HepG2 (cell line): ENCODE results near the gene KCNG4. TPM values are rescaled to one million over a fixed set of nuclear protein-coding genes. Genes with fewer than 3 reads are reported as not detected.

Source experiments
- AGO2 ChIP-seq: fragments of 200-400 bp; formaldehyde crosslinking; optimal IDR thresholded peaks from 2 replicates; pipeline ENCODE3; 2017; ENCODE audit warnings: mild to moderate bottlenecking, low read depth, low read length, moderate library complexity
- EED ChIP-seq: sonication (generic); formaldehyde crosslinking; IDR thresholded peaks from 2 replicates; pipeline ENCODE4 v1.5.0; 2020; ENCODE audit warnings: mild to moderate bottlenecking, missing genetic modification reagents
- HNF4G ChIP-seq, 2 experiments: sonication (generic) in 1 of 2; formaldehyde crosslinking in 1 of 2; IDR thresholded peaks; 2 replicates each; pipeline versions ENCODE4 v1.4.0 to v1.6.1; 2011 to 2020; ENCODE audit warnings: borderline replicate concordance in 2 of 2, low read depth in 2 of 2, mild to moderate bottlenecking in 2 of 2, low read length in 1 of 2, missing genetic modification reagents in 1 of 2, moderate library complexity in 1 of 2
- HNRNPL ChIP-seq: fragments of 200-400 bp; formaldehyde crosslinking; IDR thresholded peaks from 2 replicates; pipeline ENCODE4 v1.6.1; 2017; ENCODE audit warnings: mild to moderate bottlenecking, low read depth, low read length
- HOXD1 ChIP-seq: sonication (generic); formaldehyde crosslinking; IDR thresholded peaks from 2 replicates; pipeline ENCODE4 v1.5.0; 2020; ENCODE audit warnings: missing genetic modification reagents
- NR2F1 ChIP-seq, 2 experiments: fragments of 450-650 bp in 1 of 2; formaldehyde crosslinking in 1 of 2; IDR thresholded peaks; 2 replicates each; pipeline versions ENCODE4 v1.5.0 to v1.6.1; 2016 to 2020; ENCODE audit warnings: mild to moderate bottlenecking in 1 of 2, missing compliant biosample characterization in 1 of 2, missing genetic modification reagents in 1 of 2, moderate library complexity in 1 of 2
- RXRA ChIP-seq: sonication (generic); formaldehyde crosslinking; IDR thresholded peaks from 2 replicates; pipeline ENCODE4 v1.5.1; 2020; ENCODE audit warnings: missing genetic modification reagents
- SIN3B ChIP-seq: fragments of 150-350 bp; IDR thresholded peaks from 2 replicates; pipeline ENCODE4 v1.6.1; 2014; ENCODE audit warnings: low read length
- ZC3H13 ChIP-seq: sonication (generic); formaldehyde crosslinking; IDR thresholded peaks from 2 replicates; pipeline ENCODE4 v1.8.1; 2023; ENCODE audit warnings: mild to moderate bottlenecking, missing genetic modification reagents, moderate library complexity
- ZNF598 ChIP-seq: sonication (generic); formaldehyde crosslinking; IDR thresholded peaks from 2 replicates; pipeline ENCODE4 v1.5.1; 2020; ENCODE audit warnings: mild to moderate bottlenecking, missing genetic modification reagents, borderline replicate concordance
- ZNF607 ChIP-seq: sonication (generic); formaldehyde crosslinking; IDR thresholded peaks from 2 replicates; pipeline ENCODE4 v1.5.1; 2020; ENCODE audit warnings: missing genetic modification reagents, mild to moderate bottlenecking, borderline replicate concordance
- ZNF737 ChIP-seq: sonication (generic); formaldehyde crosslinking; IDR thresholded peaks from 2 replicates; pipeline ENCODE4 v1.5.0; 2020; ENCODE audit warnings: missing genetic modification reagents, mild to moderate bottlenecking, borderline replicate concordance
- ZNF772 ChIP-seq: sonication (generic); formaldehyde crosslinking; IDR thresholded peaks from 2 replicates; pipeline ENCODE4 v1.5.0; 2020; ENCODE audit warnings: mild to moderate bottlenecking, missing genetic modification reagents
- polyA plus RNA-seq, 8 experiments: library from polyadenylated mRNA; depleted of rRNA in 3 of 8; stranded (reverse) in 7 of 8; unstranded in 1 of 8; fragments of >200 nt; fragmentation: Illumina TruSeq in 4 of 8; extraction: Trizol in 4 of 8; gene quantifications; 2 replicates each; pipeline versions ENCODE4 v1.2.1 to v1.2.3, GENCODE V29; 2011 to 2016; ENCODE audit warnings: low read depth in 4 of 8, missing spikeins in 1 of 8, mixed read lengths in 1 of 8; ENCODE audit not compliant: insufficient read depth in 1 of 8
- total RNA-seq, 5 experiments: library from RNA; depleted of rRNA; stranded (reverse); fragments of >200 nt; fragmentation: Illumina TruSeq; extraction: Trizol; gene quantifications; 2 replicates each; pipeline ENCODE4 v1.2.3, GENCODE V29; 2016; ENCODE audit warnings: low read depth in 1 of 5
- TF ChIP-seq, protein P1 (sequence below), 2 experiments: sonication (generic) in 1 of 2; formaldehyde crosslinking in 1 of 2; IDR thresholded peaks; 2 replicates each; pipeline versions ENCODE4 v1.4.0 to v1.6.1; 2018 to 2020; ENCODE audit warnings: missing genetic modification reagents in 2 of 2, borderline replicate concordance in 1 of 2, low read depth in 1 of 2, mild to moderate bottlenecking in 1 of 2, missing biosample characterization in 1 of 2
- TF ChIP-seq, protein P2 (sequence below): sonication (generic); formaldehyde crosslinking; IDR thresholded peaks from 2 replicates; pipeline ENCODE4 v1.5.1; 2020; ENCODE audit warnings: mild to moderate bottlenecking, missing genetic modification reagents, moderate library complexity
- TF ChIP-seq, protein P3 (sequence below): sonication (generic); formaldehyde crosslinking; IDR thresholded peaks from 2 replicates; pipeline ENCODE4 v1.9.0; 2022; ENCODE audit warnings: low read depth, missing genetic modification reagents
- TF ChIP-seq, protein P4 (sequence below): sonication (generic); formaldehyde crosslinking; IDR thresholded peaks from 2 replicates; pipeline ENCODE4 v1.9.0; 2021; ENCODE audit warnings: missing genetic modification reagents, borderline replicate concordance

The KCNG4 gene
- total and polyA plus RNA-seq, 2 of the 13 experiments (the other 11 are each of a cell fraction or from before 2014, with no cell fraction given) = not detected

DNA sequence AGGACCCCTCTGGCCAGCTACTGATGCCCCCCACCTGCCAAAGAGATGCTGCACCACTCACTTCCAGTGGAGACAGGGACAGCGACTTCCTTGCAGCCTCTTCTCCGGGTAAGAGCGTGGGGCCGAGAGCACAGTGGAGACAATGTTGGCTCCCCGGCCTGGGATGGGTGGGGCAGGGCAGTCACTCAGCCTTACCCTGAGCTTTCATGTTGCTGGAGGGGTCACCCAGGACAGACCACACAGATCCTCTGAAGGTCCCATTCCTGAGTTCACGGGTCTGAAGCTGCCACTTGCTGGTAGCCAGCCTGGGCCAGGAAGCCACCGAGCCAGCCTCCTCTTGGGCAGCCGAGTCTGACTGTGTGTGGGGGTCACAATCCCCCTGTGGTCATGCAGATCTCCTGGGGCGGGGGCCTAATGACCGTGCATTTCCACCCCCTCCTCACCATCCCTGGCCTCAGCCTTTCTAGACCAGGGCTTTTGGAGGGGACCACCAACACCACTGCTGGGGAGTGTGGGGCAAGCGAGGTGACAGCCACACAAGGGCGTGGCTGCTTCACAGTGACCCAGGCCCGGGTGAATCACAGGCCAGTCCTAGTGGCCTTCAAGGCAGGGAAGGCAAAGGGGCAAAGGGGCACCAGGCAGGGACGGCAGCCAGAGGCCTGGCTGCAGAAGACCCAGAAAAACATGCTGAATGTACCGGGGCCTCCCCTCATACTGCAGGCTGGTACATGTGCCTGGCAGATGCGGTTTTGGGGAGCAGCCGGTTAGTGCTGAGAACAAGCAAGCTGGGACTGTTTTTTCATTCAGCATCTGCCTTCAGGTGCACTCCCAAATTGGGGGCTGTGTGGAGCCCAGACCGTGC is 63.4 kb downstream of the KCNG4 start (continued):
- no peak for TF ChIP-seq ZNF598 (CRISPR knock-in tag)
- peak; percentile 91 for TF ChIP-seq AGO2
- TF ChIP-seq, protein P1, sequence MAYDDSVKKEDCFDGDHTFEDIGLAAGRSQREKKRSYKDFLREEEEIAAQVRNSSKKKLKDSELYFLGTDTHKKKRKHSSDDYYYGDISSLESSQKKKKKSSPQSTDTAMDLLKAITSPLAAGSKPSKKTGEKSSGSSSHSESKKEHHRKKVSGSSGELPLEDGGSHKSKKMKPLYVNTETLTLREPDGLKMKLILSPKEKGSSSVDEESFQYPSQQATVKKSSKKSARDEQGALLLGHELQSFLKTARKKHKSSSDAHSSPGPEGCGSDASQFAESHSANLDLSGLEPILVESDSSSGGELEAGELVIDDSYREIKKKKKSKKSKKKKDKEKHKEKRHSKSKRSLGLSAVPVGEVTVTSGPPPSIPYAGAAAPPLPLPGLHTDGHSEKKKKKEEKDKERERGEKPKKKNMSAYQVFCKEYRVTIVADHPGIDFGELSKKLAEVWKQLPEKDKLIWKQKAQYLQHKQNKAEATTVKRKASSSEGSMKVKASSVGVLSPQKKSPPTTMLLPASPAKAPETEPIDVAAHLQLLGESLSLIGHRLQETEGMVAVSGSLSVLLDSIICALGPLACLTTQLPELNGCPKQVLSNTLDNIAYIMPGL (CRISPR knock-in tag; IDR thresholded peaks at IDR 0.05; ENCODE audit: borderline replicate concordance in 1 of 2, low read depth in 1 of 2) = 0 out of 4 replicates have a peak, but pooled peaks have one; percentile 2 to 16
- peak; percentile 17; the same call in 1 of the 2 replicates for TF ChIP-seq ZNF772
- TF ChIP-seq HNF4G (IDR thresholded peaks at IDR 0.05; ENCODE audit: borderline replicate concordance, low read depth, low read length) = no peak
- 0 out of 2 replicates have a peak, but pooled peaks have one; percentile 15 for TF ChIP-seq HNF4G (CRISPR knock-in tag; IDR thresholded peaks at IDR 0.05; ENCODE audit: borderline replicate concordance, low read depth)
- TF ChIP-seq, protein P2, sequence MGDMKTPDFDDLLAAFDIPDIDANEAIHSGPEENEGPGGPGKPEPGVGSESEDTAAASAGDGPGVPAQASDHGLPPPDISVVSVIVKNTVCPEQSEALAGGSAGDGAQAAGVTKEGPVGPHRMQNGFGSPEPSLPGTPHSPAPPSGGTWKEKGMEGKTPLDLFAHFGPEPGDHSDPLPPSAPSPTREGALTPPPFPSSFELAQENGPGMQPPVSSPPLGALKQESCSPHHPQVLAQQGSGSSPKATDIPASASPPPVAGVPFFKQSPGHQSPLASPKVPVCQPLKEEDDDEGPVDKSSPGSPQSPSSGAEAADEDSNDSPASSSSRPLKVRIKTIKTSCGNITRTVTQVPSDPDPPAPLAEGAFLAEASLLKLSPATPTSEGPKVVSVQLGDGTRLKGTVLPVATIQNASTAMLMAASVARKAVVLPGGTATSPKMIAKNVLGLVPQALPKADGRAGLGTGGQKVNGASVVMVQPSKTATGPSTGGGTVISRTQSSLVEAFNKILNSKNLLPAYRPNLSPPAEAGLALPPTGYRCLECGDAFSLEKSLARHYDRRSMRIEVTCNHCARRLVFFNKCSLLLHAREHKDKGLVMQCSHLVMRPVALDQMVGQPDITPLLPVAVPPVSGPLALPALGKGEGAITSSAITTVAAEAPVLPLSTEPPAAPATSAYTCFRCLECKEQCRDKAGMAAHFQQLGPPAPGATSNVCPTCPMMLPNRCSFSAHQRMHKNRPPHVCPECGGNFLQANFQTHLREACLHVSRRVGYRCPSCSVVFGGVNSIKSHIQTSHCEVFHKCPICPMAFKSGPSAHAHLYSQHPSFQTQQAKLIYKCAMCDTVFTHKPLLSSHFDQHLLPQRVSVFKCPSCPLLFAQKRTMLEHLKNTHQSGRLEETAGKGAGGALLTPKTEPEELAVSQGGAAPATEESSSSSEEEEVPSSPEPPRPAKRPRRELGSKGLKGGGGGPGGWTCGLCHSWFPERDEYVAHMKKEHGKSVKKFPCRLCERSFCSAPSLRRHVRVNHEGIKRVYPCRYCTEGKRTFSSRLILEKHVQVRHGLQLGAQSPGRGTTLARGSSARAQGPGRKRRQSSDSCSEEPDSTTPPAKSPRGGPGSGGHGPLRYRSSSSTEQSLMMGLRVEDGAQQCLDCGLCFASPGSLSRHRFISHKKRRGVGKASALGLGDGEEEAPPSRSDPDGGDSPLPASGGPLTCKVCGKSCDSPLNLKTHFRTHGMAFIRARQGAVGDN = peak; percentile 45
- TF ChIP-seq, protein P3, sequence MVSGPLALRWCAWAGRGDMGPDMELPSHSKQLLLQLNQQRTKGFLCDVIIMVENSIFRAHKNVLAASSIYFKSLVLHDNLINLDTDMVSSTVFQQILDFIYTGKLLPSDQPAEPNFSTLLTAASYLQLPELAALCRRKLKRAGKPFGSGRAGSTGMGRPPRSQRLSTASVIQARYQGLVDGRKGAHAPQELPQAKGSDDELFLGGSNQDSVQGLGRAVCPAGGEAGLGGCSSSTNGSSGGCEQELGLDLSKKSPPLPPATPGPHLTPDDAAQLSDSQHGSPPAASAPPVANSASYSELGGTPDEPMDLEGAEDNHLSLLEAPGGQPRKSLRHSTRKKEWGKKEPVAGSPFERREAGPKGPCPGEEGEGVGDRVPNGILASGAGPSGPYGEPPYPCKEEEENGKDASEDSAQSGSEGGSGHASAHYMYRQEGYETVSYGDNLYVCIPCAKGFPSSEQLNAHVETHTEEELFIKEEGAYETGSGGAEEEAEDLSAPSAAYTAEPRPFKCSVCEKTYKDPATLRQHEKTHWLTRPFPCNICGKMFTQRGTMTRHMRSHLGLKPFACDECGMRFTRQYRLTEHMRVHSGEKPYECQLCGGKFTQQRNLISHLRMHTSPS = peak; percentile 33; the same call in 1 of the 2 replicates
- TF ChIP-seq SIN3B = no peak
- TF ChIP-seq ZNF607 = 0 out of 2 replicates have a peak, but pooled peaks have one; percentile 38
- TF ChIP-seq NR2F1 (CRISPR knock-in tag; IDR thresholded peaks at IDR 0.05) = no peak
- TF ChIP-seq EED (CRISPR knock-in tag) = 0 out of 2 replicates have a peak, but pooled peaks have one; percentile 23
- TF ChIP-seq ZC3H13 = peak; percentile 32; the same call in 1 of the 2 replicates
- peak; percentile 11; the same call in 1 of the 2 replicates for TF ChIP-seq RXRA
- 0 out of 2 replicates have a peak, but pooled peaks have one; percentile 54 for TF ChIP-seq HNRNPL
- TF ChIP-seq ZNF737 (CRISPR knock-in tag) = 0 out of 2 replicates have a peak, but pooled peaks have one; percentile 41
- 0 out of 2 replicates have a peak, but pooled peaks have one; percentile 13 for TF ChIP-seq HOXD1
- TF ChIP-seq, protein P4, sequence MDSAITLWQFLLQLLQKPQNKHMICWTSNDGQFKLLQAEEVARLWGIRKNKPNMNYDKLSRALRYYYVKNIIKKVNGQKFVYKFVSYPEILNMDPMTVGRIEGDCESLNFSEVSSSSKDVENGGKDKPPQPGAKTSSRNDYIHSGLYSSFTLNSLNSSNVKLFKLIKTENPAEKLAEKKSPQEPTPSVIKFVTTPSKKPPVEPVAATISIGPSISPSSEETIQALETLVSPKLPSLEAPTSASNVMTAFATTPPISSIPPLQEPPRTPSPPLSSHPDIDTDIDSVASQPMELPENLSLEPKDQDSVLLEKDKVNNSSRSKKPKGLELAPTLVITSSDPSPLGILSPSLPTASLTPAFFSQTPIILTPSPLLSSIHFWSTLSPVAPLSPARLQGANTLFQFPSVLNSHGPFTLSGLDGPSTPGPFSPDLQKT (CRISPR knock-in tag) = no peak
